ENCODE measurements around the gene PRKCQ.

Gene PRKCQ

DNA sequence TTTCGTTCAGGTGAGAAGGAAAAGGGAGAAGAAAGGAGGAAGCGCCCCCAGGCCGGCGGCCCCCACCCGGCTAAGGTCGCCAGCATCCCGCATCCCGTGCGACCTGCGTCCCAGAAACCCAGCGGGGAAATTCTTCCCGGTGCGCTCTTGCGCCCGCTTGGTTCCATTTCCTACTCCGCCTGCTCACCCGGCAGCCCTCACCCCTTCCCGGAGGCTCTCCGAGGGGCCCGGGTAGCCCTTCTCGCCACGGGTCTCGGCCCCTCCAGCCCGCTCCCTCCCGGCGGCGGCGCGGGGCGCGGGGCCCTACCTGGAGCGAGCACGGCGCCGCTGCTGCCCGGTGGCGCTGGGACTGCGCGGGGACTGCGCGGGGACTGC is at the start of gene PRKCQ:
Gene PRKCQ, minus strand, starts transcription at position 373 of the 375 bp plus-strand sequence. CDS start 65,141 bp downstream, outside the sequence.
- DNase-seq (ENCODE audit: low read depth in 2 of 2), result no peak

DNA sequence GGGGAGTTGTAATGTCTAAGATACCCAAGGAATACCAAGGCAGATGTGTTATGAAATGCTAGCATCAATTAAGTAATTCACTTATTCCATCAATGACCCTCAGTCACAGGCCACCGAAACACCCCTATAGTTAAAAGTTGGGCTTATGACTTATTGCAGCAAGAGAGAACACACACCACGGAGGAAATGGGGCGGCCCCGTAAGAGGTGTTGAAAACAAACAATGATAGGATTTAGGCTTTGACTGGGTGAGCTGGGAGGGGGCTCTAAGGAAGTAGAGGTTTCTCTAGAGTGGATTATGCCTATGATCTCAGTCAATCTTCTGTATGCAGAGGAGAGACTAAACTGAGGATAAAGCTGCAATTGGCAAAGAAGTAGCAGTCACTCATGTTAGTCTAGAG is 45.4 kb upstream of the PRKCQ start:
- no peak for DNase-seq (ENCODE audit: low read depth in 2 of 2)

DNA sequence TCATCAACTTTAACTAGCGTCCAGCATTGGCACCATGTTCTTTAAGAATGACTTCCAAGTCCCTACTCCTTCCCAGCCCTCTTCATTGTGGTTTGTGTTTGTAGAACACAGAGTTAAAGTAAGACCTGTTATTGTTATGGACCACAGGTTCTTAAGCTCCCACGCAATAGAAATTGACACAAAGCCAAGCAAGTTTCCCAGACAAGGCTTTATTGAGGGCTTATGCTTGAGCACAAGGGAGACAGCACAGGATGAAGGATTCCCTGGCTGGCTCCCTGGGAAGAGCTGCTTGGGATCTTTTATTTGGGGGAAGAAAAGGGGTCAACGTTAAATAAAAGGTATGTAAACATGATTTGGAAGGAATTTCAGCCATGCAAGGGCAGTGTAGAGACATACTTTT is 44.3 kb upstream of the PRKCQ start:
- no peak for DNase-seq (ENCODE audit: low read depth in 2 of 2)

DNA sequence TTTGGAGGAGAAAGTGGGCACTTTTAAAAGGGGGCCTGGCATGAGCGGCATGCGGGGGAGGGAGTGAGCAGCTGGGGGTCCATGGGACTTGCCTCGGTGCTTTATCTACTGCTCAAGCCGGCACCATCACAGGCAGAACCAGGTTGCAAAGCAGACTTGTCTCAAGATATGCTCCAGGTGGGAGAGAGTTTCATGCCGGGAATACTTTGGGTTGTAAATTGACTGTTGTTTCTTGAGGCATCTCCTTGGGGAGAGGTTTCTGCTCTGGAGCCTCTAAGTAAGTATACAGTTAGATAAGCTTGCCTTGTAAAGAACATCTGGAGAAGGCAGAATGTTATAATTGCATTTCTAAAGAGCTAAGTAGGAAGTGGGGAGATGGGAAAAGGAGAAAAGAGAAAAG is 42.8 kb upstream of the PRKCQ start:
- DNase-seq (ENCODE audit: low read depth in 2 of 2), result no peak

DNA sequence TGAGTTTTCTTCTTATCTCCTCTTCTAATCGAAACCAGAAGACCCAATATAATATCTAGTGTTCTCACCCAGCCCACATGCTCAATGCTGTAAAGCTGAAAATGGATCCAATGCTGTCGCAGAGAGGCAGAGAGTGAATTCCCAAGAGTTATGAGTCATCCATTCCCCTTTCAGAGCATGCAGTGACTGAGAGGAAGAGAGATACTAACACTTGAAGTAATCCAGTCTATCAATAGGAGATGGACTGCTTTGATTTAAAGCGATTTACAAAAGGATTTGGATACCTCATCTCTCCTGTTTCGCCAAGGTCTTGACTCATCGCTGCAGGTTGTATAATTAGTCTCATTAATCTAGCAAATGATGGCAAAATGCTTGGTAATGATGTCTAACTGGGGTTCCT is 41.5 kb upstream of the PRKCQ start:
- no peak for DNase-seq (ENCODE audit: low read depth in 2 of 2)

DNA sequence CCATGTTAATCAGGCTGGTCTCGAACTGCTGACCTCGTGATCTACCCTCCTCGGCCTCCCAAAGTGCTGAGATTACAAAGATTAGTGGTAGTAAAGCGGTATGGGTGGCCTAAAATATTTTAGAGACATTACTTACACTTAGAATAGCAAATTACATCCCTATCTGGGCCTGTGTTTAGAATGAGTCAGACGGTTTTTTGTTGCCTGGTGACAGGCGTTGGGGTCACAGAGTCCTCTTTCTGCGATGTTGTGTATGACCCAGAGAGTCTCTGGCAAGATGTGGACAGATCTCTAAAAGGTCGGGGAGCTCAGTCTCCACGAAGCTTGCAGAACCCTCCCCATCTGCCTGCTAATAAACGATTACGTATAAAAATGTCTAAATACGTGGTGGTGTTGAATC is 39.6 kb upstream of the PRKCQ start:
- no peak for DNase-seq (ENCODE audit: low read depth in 2 of 2)

DNA sequence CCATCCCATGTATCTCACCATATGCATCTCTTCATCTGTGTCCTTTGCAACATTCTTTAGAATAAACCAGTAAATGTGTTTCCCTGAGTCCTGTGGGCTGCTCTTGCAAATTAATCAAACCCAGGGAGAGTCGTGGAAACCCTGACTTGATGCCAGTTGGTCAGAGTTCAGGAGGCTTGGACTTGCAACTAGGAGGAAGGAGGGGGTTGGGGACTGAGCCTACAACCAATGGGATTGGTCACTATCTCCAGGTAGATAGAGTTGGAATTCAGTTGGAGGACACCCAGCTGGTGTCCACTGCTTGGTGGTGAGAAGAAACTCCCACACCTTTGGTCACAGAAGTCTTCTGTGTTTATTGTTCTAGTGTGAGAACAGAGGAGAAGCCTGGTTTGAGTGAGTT is 38.3 kb upstream of the PRKCQ start:
- no peak for DNase-seq (ENCODE audit: low read depth in 2 of 2)

DNA sequence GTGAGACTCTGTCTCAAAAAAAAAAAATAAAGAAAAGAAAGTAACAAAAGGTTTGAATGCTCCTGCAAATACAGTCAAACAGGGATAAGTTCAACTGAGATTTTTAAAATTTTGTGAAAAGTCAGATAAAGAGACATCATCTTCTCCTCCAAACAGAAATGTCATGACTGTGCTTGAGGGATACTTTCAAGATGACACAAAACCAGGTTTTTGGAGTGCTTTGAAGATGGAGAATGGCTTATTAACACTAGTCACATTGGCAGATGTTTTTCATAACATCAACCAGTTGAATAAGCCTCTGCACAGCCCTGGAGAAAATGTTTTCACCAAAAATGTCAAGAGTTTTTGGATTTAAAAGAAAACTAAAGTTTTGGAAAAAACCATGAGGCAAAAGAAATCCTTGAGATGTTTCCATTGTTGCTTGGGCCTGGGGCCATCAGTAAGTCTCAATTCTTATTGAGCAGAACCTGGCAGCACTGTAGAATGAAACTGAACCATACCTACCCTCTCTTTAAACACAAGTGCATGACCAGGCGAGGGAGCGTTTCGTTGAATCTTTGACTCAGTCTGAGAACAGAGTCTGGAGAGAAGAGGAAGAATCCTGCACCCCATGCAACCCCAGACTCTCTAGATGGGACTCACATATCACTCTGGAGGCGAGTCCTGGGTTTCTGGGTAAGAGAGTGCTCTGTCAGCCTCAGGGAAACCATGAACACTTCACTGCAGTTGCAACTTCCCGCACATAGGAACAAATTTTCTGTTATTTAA is 37.4 kb upstream of the PRKCQ start:
- no peak for DNase-seq (ENCODE audit: low read depth in 2 of 2)

DNA sequence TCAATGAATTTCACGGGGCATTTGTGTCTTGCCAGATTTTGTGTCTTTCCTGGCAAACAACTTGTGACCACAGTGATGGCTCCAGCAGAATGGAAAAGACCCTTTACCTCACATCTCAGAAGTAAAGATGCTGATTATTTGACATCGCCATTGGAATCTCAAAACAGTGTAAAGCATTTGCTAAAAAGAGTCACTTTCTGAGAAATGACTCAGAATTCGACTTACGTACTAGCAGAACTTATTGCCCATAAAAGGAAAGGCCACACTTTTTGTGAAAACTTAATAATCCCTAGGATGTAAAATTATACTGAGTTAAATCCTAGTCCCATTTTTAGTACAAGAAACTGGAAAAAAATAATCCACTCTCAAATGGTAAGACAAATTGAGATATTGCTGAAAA is 35.9 kb upstream of the PRKCQ start:
- no peak for DNase-seq (ENCODE audit: low read depth in 2 of 2)

DNA sequence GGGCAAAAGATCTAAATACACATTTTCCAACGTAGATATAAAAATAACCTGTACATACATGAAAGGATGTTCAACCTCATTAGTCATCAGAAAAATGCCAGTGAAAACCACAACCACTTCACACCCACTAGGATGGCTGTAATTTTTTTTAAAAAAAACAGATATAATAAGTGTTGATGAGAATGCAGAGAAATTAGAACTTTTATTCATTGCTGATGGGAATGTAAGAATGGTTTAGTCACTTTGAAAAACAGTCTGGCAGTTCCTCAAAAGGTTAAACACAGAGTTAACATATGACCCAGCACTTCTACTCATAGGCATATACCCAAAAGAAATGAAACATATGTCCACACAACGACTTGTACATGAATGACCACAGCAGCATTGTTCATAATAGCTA is 32.3 kb upstream of the PRKCQ start:
- DNase-seq (ENCODE audit: low read depth in 2 of 2), result no peak

DNA sequence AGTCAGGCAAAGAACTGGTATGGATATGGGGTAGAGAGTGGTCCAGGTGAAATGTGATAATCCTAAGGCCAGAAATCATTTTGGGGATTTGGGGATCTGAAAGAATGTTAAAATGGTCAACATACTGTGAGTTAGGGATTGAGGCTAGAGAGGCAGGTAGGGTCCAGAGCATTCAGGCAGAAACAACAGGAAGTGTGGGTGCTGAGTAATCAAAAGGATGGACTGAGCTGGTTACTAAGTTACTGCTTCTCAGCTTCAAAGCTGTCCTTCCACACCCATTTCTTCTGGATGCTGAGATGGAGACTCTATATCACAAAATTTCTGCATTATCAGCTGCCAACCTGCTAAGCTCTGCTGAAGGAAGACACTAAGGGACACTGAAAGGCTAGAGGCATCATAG is 30.6 kb upstream of the PRKCQ start:
- DNase-seq (ENCODE audit: low read depth in 2 of 2), result no peak

DNA sequence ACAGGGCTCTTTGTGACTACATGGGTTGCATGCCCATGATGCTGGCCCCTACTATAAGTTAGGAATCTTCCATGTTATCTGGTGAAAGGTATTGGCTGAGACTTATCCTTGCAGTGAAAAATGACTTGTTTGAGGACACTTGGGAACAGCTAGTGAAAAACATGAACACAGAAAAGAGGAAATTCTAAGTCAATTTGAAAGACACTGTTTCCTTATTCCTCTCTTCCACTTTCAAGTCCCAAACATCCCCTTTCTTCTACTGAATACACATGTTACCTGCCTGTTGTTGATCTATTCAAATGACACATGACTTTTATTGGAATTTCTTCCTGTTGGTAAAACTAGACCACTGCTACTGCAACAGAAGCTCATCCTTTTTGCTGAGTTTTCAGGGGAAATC is 29.5 kb upstream of the PRKCQ start:
- no peak for DNase-seq (ENCODE audit: low read depth in 2 of 2)

DNA sequence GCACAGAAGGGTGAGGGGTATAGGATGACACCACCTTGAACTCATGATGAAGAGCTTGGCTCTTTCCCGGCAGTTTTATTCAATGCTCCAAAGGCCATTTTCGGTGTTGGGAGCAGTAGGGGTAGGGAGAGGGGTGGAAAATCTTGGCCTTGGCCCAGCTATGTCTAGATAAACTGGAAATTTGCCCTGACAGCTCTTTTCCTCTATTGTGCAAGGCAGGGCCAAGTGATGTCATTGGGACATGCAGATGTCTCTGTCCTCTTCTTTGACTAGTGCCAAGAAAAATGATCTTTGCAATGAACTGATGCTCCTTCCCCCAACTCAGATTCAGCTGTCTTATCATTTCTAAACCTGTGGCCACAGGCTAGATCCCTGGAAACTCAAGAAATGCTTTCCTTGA is 27.7 kb upstream of the PRKCQ start:
- DNase-seq (ENCODE audit: low read depth in 2 of 2), result no peak

DNA sequence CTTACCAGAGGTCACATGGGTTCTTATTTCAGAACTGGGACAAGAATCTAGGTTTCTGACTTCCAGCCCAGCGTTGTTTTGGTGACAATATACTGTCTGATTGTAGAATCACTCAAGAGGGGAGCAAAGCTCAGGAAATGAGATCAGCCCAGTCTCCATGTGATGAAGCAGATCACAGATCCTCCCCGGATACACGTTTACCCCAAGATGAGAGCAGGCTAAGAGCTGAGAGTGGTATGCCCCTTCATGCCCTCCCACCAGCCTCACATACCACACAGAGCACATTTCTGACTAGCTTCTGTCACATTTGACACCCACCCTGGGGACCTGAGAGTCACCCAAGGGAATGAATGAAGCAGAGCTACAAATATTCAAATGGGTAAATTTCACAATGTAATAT is 27.1 kb upstream of the PRKCQ start:
- no peak for DNase-seq (ENCODE audit: low read depth in 2 of 2)

DNA sequence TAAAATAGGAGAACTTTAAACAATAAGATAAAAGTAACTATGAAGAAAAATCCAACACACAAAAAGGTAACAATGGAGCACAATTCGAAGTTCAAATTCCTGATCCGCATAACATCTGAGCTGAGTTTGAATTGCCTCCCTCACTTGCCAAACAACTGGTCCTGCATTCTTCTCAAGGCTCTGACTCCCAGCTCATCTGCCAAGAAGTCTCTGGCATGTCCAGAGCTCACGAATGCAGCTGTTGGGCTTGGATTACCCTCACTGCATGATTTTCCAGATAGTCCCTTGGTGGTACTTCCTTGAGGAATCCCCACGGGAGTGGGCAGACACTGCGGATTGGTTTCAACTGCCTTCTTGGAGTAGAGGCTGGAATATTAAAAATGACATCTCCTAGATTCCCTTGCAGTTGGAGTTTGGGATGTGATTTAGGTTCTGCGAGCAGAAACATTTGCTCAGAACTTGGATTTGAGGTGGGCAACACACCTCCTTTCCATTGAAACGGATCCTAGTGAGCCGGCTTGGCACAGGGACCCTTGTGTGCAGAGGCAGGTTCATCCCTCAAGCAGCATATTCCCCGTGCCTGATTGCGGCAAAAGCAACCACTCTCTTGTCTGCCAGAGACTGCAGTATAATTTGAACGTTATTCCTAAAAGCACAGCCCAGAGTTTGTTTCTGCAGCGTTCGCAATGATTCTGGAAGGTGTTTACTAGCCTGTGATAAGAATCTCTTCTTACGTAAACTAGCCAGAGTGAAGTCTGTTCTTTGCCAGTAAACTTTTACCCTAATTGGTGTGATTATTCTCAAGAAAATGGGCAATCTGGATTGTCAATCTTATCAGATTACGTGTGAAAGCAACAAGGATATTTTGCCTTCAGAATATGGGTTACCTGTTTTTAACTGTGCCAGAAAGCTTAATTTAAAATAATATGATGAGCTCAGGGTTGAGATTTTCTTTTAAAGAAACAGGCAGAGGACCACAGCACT is 23.4 kb upstream of the PRKCQ start:
- no peak for DNase-seq (ENCODE audit: low read depth in 2 of 2)

DNA sequence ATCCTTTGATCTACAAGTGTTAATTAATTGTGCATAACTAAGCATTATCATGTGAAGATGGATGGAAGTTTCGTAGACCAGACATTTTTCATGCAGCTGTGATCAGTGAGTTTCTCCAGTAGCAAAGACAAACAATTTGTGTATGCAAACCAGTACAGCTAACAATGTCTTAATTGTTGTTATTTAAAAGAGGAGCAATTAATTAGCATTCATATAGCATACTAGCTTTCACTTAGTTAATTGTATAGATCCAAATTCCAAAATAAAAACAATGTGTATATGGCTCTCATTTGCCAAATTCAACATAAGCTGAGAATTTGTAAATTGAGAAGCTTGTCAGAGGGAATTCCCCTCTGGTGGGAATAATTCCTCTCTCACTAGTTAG is 22.6 kb upstream of the PRKCQ start:
- DNase-seq (ENCODE audit: low read depth in 2 of 2), result no peak

DNA sequence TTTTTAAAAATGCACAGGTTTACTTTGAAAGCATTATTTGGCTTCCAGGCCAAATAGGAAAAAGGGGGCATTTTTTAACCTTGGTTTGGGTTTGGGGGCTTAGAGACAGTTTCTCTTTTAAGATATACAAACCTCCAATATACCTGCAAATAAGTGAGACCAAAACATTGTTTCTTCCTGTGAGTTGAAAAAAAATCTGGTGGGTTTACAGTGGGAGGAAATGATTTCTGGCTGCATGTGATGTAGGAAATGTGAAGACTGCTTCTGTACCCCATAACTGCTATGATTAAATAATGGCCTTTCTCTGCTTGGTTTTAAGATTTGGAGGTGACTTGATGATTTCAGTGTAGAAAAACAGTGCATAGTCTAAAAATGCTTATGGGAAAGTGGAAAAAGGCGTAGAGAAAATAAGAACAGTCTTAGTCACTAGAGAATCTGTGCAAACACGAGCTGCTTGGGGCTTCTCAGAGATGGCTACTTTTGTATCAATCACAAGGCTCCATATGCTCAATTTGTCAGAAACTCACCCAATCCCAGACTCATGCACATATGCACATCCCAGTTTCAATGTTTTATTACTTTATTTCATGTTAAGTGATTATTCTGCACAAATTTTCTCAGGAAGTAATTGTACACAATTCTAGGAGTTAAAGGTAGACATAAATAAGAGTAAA is 22.1 kb upstream of the PRKCQ start:
- DNase-seq (ENCODE audit: low read depth in 2 of 2), result no peak

DNA sequence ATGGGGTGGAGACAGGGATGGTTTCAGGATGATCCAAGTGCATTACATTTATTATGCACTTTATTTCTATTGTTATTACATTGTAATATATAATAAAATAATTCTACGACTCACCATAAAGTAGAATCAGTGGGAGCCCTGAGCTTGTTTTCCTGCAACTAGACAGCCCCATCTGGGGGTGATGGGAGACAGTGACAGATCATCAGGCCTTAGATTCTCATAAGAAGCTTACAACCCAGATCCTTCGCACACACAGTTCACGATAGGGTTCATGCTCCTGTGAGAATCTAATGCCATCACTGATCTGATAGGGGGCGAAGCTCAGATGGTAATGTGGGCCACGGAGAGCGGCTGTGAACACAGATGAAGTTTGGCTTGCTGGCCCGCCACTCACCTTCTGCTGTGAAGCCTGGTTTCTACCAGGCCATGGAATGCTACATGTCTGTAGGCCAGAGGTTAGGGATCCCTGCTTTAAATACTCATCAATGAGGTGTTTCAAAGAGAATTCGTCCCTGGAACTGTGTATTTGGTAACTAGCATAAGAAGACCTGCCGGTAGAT is 21.2 kb upstream of the PRKCQ start:
- no peak for DNase-seq (ENCODE audit: low read depth in 2 of 2)

DNA sequence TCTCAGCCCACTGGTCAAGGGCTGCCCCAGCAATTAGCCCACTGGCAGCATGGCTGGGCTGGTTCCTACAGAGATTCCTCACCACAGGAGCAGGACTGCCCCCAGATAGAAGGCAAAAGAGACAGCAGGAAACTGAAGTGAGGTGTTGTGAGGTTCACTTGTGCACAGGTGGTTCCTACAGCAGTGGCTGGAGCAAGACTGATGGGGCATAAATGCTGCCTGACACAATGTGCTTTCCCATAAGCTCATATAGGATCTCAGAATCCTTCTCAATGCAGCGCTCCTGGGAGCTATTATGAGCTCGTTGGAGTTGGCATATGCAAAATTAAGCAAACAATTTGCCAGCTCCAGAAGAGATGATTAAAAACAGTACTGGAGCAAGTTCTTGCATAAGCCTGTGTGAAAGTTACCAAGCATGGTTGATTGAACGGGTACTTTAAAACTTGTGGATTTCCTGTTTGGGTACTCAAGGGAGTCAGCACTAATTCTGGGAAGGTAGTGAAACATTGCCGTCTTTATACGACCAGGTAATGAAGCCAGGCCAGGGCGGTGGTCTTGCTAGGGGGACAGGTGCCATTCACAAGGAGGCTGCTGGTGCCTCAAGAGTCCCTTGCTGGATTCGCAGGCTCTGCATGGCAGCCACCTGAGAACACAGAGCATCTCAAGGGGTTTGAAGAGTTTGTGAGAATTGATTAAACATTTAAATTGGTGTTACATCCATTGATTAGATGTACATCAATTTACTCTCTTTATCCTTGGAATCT is 20.3 kb upstream of the PRKCQ start:
- DNase-seq (ENCODE audit: low read depth in 2 of 2), result no peak

DNA sequence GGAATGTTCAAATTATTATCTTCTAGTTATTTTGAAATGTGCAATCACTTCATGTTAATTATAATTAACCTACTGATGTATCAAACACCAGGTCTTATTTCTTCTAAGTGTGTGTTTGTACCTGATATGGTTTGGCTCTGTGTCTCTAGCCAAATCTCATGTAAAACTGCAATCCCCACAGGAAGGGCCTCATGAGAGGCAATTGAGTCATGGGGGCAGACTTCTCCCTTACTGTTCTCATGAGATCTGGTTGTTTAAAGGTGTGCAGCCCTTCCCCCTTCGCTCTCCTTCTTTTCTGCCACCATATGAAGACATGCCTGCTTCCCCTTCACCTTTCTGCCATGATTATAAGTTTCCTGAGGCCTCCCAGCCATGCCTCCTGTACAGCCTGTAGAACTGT is 18.6 kb upstream of the PRKCQ start:
- no peak for DNase-seq (ENCODE audit: low read depth in 2 of 2)

DNA sequence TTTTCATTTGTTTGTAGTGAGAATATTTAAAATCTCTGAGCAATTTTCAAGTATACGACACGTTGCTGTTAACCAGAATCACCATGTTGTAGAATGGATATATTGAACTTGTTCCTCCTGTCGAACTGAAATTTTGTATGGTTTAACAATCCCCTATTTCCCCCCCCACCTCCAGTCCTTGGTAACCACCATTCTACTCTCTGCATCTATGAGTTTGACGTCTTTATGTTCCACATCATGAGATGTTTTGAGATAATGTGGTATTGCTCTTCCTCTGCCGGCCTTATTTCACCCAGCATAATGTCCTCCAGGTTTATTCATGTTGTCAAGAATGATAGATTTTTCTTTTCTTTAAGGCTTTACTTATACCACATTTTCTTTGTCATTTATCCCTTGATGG is 17.4 kb upstream of the PRKCQ start:
- DNase-seq (ENCODE audit: low read depth in 2 of 2), result no peak
